ENCODE data around the gene INTS13. TPM values are rescaled to one million over a fixed set of nuclear protein-coding genes. Genes with fewer than 3 reads are reported as not detected.

The INTS13 gene
- total RNA-seq, 6 experiments from 2014 or later: 26.8 to 35.9 (median 28.1) TPM

DNA sequence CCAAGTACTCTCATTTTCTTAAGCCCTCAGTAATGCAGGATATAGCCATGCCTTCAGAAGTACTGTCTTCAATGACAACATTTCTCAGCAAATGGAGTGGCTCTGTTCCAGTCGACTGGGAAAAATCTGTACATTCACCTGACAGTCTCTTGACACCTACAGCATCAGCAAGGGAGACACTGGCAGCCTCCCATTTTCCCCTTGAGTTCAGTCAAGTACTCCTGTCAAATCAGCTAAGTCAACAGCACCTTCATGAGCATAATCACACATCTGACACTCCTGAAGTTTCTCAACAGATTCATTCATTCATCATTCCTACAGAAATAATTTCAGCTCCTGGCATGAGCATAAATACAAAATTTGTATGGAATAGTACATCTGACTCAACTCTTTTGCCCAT is 46.1 kb downstream of the INTS13 start:
- no peak overlapping the region for H3K4me3 Mint-ChIP-seq
- H3K27me3 Mint-ChIP-seq (ENCODE audit: insufficient read depth): no peaks in the 10 kb centered on the region
- no peaks in the 10 kb centered on the region; the same call in 1 of the 2 replicates for H3K4me1 Mint-ChIP-seq (ENCODE audit: low read depth)
- H3K36me3 Mint-ChIP-seq (ENCODE audit: low read depth): peaks cover 4% of the 10 kb centered on the region
- TF ChIP-seq, protein P1, sequence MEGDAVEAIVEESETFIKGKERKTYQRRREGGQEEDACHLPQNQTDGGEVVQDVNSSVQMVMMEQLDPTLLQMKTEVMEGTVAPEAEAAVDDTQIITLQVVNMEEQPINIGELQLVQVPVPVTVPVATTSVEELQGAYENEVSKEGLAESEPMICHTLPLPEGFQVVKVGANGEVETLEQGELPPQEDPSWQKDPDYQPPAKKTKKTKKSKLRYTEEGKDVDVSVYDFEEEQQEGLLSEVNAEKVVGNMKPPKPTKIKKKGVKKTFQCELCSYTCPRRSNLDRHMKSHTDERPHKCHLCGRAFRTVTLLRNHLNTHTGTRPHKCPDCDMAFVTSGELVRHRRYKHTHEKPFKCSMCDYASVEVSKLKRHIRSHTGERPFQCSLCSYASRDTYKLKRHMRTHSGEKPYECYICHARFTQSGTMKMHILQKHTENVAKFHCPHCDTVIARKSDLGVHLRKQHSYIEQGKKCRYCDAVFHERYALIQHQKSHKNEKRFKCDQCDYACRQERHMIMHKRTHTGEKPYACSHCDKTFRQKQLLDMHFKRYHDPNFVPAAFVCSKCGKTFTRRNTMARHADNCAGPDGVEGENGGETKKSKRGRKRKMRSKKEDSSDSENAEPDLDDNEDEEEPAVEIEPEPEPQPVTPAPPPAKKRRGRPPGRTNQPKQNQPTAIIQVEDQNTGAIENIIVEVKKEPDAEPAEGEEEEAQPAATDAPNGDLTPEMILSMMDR (IDR thresholded peaks at IDR 0.05): no peak
- H3K27ac Mint-ChIP-seq: no peak overlapping the region
- no peak for DNase-seq
- no peaks in the 10 kb centered on the region for H3K9me3 Mint-ChIP-seq

DNA sequence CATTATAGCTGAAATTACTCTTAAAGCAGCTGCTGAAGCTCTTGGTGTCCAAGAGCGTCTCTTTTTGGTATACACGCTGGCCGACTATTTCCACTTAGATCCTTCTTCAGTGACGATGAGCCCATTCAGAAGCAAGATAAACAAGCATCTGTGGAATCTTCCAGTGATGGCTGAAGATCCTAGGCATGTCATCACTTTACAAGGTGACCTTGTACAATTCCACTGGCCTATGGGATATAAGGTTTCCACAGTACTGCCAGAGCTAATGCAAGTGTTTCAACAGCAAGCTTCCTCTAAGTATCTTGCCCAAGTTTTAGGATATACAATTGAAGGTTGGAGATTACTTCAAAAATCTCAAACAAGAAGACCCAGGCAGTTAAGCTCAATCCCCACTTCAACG is 47.0 kb downstream of the INTS13 start:
- no peak overlapping the region for H3K27ac Mint-ChIP-seq
- no peak for DNase-seq
- H3K36me3 Mint-ChIP-seq (ENCODE audit: low read depth): no peaks in the 10 kb centered on the region; the same call in 1 of the 2 replicates
- H3K4me3 Mint-ChIP-seq: no peak overlapping the region
- no peaks in the 10 kb centered on the region for H3K27me3 Mint-ChIP-seq (ENCODE audit: insufficient read depth)
- H3K4me1 Mint-ChIP-seq (ENCODE audit: low read depth): no peaks in the 10 kb centered on the region; the same call in 1 of the 2 replicates
- TF ChIP-seq, protein P1 (IDR thresholded peaks at IDR 0.05): no peak
- H3K9me3 Mint-ChIP-seq: no peaks in the 10 kb centered on the region

- Mint-ChIP-seq H3K36me3 (ENCODE audit: low read depth) (peaks cover 6% of the 10 kb centered on the region), H3K9me3 (no peaks in the 10 kb centered on the region), H3K4me1 (ENCODE audit: low read depth) (0 out of 2 replicates have a peak, but pooled peaks cover 9% of the 10 kb centered on the region), H3K4me3 (peak overlapping the region; percentile 31; the same call in 1 of the 2 replicates), H3K27ac (no peak overlapping the region), H3K27me3 (ENCODE audit: insufficient read depth) (peaks cover 11% of the 10 kb centered on the region)
- TF ChIP-seq, protein P1 (IDR thresholded peaks at IDR 0.05): peak; percentile 95
- peak; percentile 69 for DNase-seq
These were observed 52.8 kb downstream of the INTS13 start for GRCh38 chr12:26884765-26885576.

- H3K4me1 Mint-ChIP-seq (ENCODE audit: low read depth): 0 out of 2 replicates have a peak, but pooled peaks cover 9% of the 10 kb centered on the region
These were observed 57.2 kb downstream of the INTS13 start for GRCh38 chr12:26880625-26881024.

GRCh38 chr12:26878661-26879119 is 59.1 kb downstream of the INTS13 start:
- no peak for DNase-seq
- peaks cover 9% of the 10 kb centered on the region for H3K27me3 Mint-ChIP-seq (ENCODE audit: insufficient read depth)
- H3K4me3 Mint-ChIP-seq: no peak overlapping the region
- no peak overlapping the region for H3K27ac Mint-ChIP-seq
- no peaks in the 10 kb centered on the region for H3K4me1 Mint-ChIP-seq (ENCODE audit: low read depth)
- no peaks in the 10 kb centered on the region for H3K9me3 Mint-ChIP-seq
- TF ChIP-seq, protein P1 (IDR thresholded peaks at IDR 0.05): no peak
- peaks cover 6% of the 10 kb centered on the region for H3K36me3 Mint-ChIP-seq (ENCODE audit: low read depth)

More at GRCh38 chr12:26880625-26881024, 57.2 kb downstream of the INTS13 start:
- no peak for DNase-seq
- H3K27ac Mint-ChIP-seq: no peak overlapping the region
- no peaks in the 10 kb centered on the region for H3K9me3 Mint-ChIP-seq
- H3K4me3 Mint-ChIP-seq: no peak overlapping the region
- TF ChIP-seq, protein P1 (IDR thresholded peaks at IDR 0.05): no peak
- peaks cover 6% of the 10 kb centered on the region for H3K36me3 Mint-ChIP-seq (ENCODE audit: low read depth)
- peaks cover 11% of the 10 kb centered on the region for H3K27me3 Mint-ChIP-seq (ENCODE audit: insufficient read depth)
